GM18867 (cell line): Measurements from ENCODE around the gene CDH2.

Experiments used
- ATAC-seq: cut with Tn5 transposase; IDR thresholded peaks from one replicate; pipeline ENCODE4 v1.9.1; 2021; ENCODE audit warnings: mild to moderate bottlenecking, moderate library complexity; ENCODE audit not compliant: unreplicated experiment

The CDH2 gene

DNA sequence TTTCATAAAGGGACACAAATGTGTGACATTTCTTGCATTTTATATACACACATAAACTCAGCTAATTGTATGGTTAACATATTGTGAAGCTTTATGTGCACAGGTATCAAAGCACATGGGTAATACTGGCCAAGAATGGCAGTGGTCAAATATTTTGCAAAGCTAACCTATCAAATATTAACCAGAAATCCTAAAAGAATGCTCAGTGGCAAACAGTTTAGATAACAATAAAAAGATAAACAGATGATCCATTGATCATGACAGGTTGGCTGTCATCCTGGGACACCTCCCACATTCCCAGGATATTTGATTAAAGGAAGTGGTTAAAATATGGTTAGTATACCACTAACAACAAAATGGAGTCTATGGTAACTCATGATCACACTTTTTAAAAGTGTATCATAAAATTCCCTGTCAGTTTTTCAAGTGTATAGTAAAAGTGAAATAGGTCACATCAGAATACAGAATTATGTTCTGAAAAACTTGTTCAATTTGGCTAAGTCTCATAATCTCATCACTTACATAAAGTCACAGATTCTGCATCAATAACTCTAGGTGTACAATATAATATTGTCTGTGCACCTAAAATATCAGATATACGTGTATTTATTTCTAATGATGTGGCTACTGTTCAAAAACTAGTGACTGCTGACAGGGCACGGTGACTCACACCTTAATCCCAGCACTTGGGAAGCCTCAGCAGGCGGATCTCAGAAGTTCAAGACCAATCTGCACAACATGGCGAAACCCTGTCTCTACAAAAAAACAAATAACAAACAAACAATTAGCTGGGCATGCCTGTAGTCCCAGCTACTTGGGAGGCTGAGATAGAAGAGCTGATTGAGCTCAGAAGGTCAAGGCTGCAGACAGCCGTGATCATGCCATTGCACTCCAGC lies 48.9 kb downstream of the CDH2 start:
- ATAC-seq, result no peak

DNA sequence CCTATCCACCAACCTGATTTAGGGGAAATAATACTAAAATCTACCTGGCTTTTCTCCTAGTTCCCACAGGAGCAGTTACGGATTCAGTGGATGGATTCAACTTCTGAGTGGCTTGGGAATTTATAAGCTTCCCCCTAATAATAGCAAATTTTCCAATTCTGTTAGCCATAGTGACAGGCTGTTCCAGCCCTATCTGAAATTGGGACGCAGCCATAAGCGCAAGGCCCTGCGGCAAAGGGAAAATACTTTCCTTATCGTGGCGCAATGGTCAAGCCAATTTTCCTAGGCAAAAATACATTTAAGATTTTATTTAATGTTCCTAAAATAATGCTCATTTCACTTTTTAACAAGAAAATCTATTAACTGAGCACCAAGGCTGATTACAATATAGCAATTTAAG lies 49.7 kb downstream of the CDH2 start:
- no peak for ATAC-seq

GRCh38 chr18:28126768-28127167 lies 50.2 kb downstream of the CDH2 start:
- ATAC-seq, result no peak

GRCh38 chr18:28125051-28125450 lies 51.9 kb downstream of the CDH2 start:
- ATAC-seq, result no peak

- no peak for ATAC-seq
Measured at GRCh38 chr18:28124131-28125029, 52.5 kb downstream of the CDH2 start.

GRCh38 chr18:28123401-28124030 lies 53.4 kb downstream of the CDH2 start:
- no peak for ATAC-seq

- ATAC-seq, result no peak
Measured at GRCh38 chr18:28120828-28121515, 56.0 kb downstream of the CDH2 start.

GRCh38 chr18:28116461-28116860 lies 60.5 kb downstream of the CDH2 start:
- ATAC-seq, result no peak

DNA sequence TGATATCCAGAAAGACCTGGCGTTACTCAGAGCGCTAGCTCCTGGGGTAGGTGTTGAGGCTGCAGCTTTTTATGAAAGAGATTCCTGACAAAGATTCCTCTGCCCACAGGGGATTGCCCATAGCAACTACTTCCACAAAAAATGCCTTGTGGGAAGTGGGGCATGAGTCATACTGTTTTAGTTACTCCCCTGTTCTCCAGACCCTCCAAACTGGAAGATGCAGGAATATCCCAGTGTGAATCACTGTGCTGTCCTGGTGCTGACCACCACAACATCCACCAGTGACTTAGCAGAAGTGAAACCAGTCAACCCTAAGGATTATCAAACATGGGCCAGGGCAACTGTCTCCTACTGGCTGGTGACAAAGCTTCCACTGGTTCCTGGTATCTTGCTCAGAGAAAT lies 61.8 kb downstream of the CDH2 start:
- ATAC-seq, result no peak

GRCh38 chr18:28114472-28114871 lies 62.5 kb downstream of the CDH2 start:
- ATAC-seq, result no peak

DNA sequence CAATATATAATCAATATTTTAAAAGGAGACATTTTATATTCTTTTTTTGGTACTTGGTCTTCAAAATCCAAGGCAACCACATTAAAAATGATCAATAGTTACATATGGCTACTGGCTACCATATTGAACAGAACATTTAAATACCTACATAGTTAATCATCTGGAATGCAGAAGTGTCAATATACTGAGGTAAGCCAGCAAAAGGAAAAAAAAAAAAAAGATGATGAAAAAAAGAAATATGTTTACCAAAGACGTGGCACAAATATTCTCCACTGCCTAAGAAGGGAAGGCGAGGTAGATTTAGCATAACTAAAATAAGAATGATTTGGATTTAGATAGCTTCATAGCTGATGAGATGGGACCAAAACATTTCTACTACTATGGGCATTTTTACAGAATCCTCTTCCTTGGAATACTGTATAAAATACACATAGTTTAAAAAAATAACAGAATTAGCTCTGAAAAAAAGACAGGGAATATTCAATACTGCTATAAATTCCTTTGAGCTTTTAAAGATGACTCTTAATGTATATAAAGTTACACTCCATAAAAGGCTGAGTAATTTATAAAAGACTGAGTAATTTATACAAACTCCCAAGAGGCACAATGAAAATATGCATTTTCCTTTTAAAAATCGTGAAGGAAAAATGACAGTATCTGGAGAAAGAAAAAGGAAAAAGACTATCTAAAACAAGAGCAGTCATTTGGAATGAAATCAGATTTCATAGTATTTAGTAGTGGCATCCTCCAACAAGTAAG lies 63.5 kb downstream of the CDH2 start:
- no peak for ATAC-seq

DNA sequence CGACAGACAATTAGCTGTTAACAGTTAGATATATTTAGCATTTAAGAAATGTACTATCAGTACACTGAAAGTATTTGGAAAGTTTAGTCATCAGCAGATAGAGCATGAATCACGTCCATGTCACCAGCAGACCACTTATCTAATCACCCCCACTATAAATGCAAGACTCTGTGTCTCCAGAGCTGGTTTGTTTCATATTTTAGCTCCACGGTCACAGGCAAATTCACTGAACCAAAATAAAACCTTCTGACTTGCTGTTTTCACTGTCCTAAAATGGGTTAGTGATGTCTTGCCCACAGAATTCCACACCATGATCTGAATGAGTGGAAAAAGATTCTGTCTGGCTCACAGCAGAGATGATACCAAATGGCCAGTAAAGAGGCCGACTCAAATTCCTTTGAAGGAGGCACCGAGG lies 64.9 kb downstream of the CDH2 start:
- no peak for ATAC-seq

DNA sequence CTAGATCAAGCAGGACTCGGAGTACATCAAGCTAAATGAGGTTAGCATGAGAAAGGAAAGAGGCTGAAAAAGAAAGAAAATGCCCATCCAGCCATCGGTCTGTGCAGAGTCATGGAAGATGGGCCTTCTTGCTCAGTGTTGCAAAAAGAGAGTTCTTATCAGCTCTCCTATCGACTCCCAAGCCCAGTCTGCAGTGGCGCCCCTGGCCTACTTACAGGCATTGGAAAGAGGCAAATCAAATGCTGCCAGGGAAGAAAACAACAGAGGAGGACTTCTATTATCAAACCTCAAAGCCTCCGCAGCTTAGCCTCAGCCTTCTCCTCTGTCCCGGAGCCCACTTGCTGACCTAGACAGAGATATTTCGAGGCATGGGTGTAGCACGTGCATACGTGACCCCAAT lies 66.0 kb downstream of the CDH2 start:
- no peak for ATAC-seq

- ATAC-seq, result no peak
Measured at GRCh38 chr18:28109781-28110560, 67.0 kb downstream of the CDH2 start.

DNA sequence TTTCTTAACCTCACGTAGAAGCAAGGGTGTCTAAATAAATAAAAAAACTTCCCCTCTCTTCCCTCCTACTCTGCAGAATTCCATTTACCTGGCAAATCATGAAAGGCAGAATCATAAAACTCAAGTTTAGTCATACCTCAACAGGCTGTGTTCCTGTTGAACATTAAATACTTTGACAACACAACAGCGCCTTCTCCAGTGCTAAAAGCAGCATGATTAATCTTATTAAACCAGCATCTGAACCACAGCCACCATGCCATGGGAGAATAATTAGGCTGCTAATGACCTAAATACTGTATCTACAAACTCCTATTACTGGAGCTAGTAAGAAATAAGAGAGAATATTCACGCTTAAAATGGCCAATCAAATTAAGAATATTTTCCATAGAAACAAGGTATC lies 68.1 kb downstream of the CDH2 start:
- no peak for ATAC-seq

DNA sequence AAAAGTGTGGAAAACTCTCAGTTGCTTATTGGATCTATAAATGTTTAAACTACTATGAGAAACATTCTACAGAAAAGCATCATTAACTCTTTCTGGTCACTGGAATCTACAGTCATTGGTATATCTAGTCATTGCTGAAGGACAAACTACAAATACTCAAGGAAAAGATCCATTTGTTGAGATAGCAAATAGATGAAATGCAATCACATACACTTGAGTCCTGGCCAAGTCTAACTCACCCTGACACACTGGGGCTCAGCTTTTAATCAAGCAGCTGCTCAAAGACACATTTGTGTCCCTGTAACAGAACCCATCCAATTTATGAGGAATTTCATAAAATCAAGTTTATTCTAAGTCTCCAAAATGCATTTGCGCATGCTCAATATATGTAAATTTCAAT lies 68.7 kb downstream of the CDH2 start:
- no peak for ATAC-seq

DNA sequence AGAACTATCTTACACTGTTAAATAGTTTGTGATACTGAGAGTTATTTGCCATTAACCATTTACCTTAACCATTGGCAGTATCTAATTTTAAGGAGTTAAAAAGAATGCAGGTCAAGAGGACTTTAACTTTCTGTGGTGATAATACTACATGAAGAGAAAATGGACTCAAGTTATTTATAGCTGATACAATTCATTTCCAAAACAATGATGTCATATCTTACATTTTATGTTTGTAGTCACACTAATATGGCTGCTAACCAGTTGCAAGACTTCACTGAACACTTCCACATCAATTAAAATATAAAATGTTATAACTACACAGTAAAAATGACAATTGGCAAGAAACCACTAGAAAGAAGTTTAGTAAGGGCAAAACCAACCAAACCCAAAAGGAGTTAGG lies 77.7 kb downstream of the CDH2 start:
- no peak for ATAC-seq

DNA sequence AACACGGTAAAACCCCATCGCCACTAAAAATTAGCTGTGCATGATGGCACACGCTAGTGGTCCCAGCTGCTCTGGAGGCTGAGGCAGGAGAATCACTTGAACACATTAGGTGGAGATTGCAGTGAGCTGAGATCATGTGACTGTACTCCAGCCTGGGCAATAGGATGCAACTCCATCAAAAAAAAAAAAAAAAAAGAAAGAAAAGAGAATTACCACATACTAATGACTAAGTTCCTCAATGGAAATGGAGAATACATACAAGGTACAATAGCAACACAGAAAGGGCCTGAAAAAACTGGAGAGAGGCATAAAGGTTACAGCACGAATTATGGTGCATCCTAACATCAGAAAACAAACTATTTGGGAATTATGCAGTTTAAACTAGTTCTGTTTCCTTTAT lies 81.3 kb downstream of the CDH2 start:
- no peak for ATAC-seq

GRCh38 chr18:28095041-28095440 lies 81.9 kb downstream of the CDH2 start:
- no peak for ATAC-seq
